ENCODE data around the gene PLXNA4. TPM values are rescaled to one million over a fixed set of nuclear protein-coding genes. Genes with fewer than 3 reads are reported as not detected.

PLXNA4 gene
- total RNA-seq, 1 donor from 2014 or later: 3.3 TPM

- Histone ChIP-seq H3K4me1 (ENCODE audit: insufficient read depth, low read length) (peaks cover 9% of the 10 kb centered on the region), H2AFZ (ENCODE audit: low read depth, low read length) (no peak overlapping the region), H3K27ac (ENCODE audit: low read depth, low read length) (no peak overlapping the region), H3K4me3 (ENCODE audit: insufficient read depth, low read depth, low read length) (no peak overlapping the region), H4K20me1 (ENCODE audit: insufficient read depth, low read length) (no peaks in the 10 kb centered on the region), H3K36me3 (ENCODE audit: insufficient read depth, low read length) (no peaks in the 10 kb centered on the region), H3K9ac (ENCODE audit: low read length) (no peak overlapping the region), H3K9me3 (ENCODE audit: insufficient read depth, low read depth, low read length) (no peaks in the 10 kb centered on the region), H3K79me2 (ENCODE audit: insufficient read depth, low read length) (no peaks in the 10 kb centered on the region), H3K4me2 (ENCODE audit: low read length) (no peak overlapping the region), H3K27me3 (ENCODE audit: insufficient read depth, low read length) (no peaks in the 10 kb centered on the region)
- Mint-ChIP-seq H3K4me1 (ENCODE audit: low read depth, unreplicated experiment) (peaks cover 8% of the 10 kb centered on the region), H3K27me3 (ENCODE audit: low read depth, unreplicated experiment) (peaks cover 48% of the 10 kb centered on the region), H3K9me3 (ENCODE audit: unreplicated experiment) (peaks cover 7% of the 10 kb centered on the region), H3K27ac (ENCODE audit: unreplicated experiment) (no peak overlapping the region), H3K36me3 (ENCODE audit: low read depth, unreplicated experiment) (no peaks in the 10 kb centered on the region), H3K4me3 (ENCODE audit: unreplicated experiment) (no peak overlapping the region)
- no peak for FAIRE-seq
- DNase-seq (ENCODE audit: low read depth): no peak
- no peak for TF ChIP-seq CTCF (IDR thresholded peaks at IDR 0.05; ENCODE audit: insufficient read depth, low read depth, low read length)
- TF ChIP-seq EZH2 (IDR thresholded peaks at IDR 0.05; ENCODE audit: insufficient read depth, low read length): no peak
These were observed 197.0 kb downstream of the PLXNA4 start for GRCh38 chr7:132379292-132379691.

DNA sequence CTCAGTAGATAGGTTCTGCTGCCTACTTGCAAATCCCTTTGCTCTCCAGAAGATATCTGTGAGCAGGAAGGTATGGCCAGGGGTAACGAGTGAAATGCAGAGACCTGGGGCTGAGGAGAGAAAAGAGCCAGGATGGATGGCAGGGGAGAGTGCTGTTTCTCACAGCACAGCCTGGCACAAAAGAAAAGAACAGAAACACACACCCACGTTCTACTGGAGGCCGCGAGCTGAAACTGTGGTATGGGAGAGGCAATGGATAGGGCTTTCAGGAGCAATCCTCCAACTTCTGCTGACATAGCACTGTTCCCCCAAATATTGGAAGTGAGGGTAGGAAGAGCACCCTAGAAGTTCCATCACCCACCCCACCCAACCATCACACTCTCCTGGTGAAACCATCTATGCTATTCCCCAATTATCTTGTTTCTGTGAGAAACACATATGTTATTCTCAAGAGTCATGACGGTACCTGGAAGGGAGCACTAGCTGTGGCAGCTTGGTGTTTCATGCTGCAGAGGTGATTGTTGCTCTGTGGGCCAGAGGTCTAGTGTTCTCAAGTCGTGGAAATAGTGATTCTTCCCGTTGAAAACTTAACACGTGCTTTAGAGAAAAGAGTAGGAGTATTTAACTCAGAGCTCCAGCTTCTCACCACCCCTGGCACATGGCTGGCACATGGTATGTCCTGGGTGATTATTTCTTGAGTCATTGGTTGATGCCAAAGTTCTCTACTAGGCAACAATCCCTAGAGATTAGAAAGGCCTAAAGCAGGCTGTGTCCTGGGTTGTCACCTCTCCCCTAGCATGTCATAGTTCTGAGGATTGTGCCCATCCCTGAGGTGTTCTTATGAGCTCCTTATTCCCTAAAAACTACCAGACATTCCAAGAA is 198.3 kb downstream of the PLXNA4 start:
- no peak overlapping the region for H2AFZ ChIP-seq (ENCODE audit: low read depth, low read length)
- Mint-ChIP-seq H3K27me3 (ENCODE audit: low read depth, unreplicated experiment) (peaks cover 55% of the 10 kb centered on the region), H3K36me3 (ENCODE audit: low read depth, unreplicated experiment) (no peaks in the 10 kb centered on the region), H3K27ac (ENCODE audit: unreplicated experiment) (no peak overlapping the region), H3K4me3 (ENCODE audit: unreplicated experiment) (no peak overlapping the region), H3K4me1 (ENCODE audit: low read depth, unreplicated experiment) (peaks cover 8% of the 10 kb centered on the region), H3K9me3 (ENCODE audit: unreplicated experiment) (peaks cover 7% of the 10 kb centered on the region)
- H3K9me3 ChIP-seq (ENCODE audit: insufficient read depth, low read depth, low read length): no peaks in the 10 kb centered on the region
- FAIRE-seq (no peak), DNase-seq (ENCODE audit: low read depth) (no peak)
- no peaks in the 10 kb centered on the region for H4K20me1 ChIP-seq (ENCODE audit: insufficient read depth, low read length)
- H3K9ac ChIP-seq (ENCODE audit: low read length): no peak overlapping the region
- peaks cover 9% of the 10 kb centered on the region for H3K4me1 ChIP-seq (ENCODE audit: insufficient read depth, low read length)
- H3K79me2 ChIP-seq (ENCODE audit: insufficient read depth, low read length): no peaks in the 10 kb centered on the region
- no peak overlapping the region for H3K27ac ChIP-seq (ENCODE audit: low read depth, low read length)
- H3K36me3 ChIP-seq (ENCODE audit: insufficient read depth, low read length): no peaks in the 10 kb centered on the region
- no peak overlapping the region for H3K4me3 ChIP-seq (ENCODE audit: insufficient read depth, low read depth, low read length)
- H3K27me3 ChIP-seq (ENCODE audit: insufficient read depth, low read length): no peaks in the 10 kb centered on the region
- H3K4me2 ChIP-seq (ENCODE audit: low read length): no peak overlapping the region
- no peak for TF ChIP-seq EZH2 (IDR thresholded peaks at IDR 0.05; ENCODE audit: insufficient read depth, low read length)
- no peak for TF ChIP-seq CTCF (IDR thresholded peaks at IDR 0.05; ENCODE audit: insufficient read depth, low read depth, low read length)

GRCh38 chr7:132377015-132377414 is 199.3 kb downstream of the PLXNA4 start:
- Mint-ChIP-seq H3K36me3 (ENCODE audit: low read depth, unreplicated experiment) (no peaks in the 10 kb centered on the region), H3K4me3 (ENCODE audit: unreplicated experiment) (no peak overlapping the region), H3K27ac (ENCODE audit: unreplicated experiment) (no peak overlapping the region), H3K4me1 (ENCODE audit: low read depth, unreplicated experiment) (peaks cover 4% of the 10 kb centered on the region), H3K9me3 (ENCODE audit: unreplicated experiment) (peaks cover 7% of the 10 kb centered on the region), H3K27me3 (ENCODE audit: low read depth, unreplicated experiment) (peaks cover 62% of the 10 kb centered on the region)
- Histone ChIP-seq H3K79me2 (ENCODE audit: insufficient read depth, low read length) (no peaks in the 10 kb centered on the region), H2AFZ (ENCODE audit: low read depth, low read length) (no peak overlapping the region), H4K20me1 (ENCODE audit: insufficient read depth, low read length) (no peaks in the 10 kb centered on the region), H3K4me1 (ENCODE audit: insufficient read depth, low read length) (peaks cover 5% of the 10 kb centered on the region), H3K4me3 (ENCODE audit: insufficient read depth, low read depth, low read length) (no peak overlapping the region), H3K9me3 (ENCODE audit: insufficient read depth, low read depth, low read length) (no peaks in the 10 kb centered on the region), H3K27me3 (ENCODE audit: insufficient read depth, low read length) (no peaks in the 10 kb centered on the region), H3K36me3 (ENCODE audit: insufficient read depth, low read length) (no peaks in the 10 kb centered on the region), H3K27ac (ENCODE audit: low read depth, low read length) (no peak overlapping the region), H3K9ac (ENCODE audit: low read length) (no peak overlapping the region), H3K4me2 (ENCODE audit: low read length) (no peak overlapping the region)
- no peak for TF ChIP-seq EZH2 (IDR thresholded peaks at IDR 0.05; ENCODE audit: insufficient read depth, low read length)
- no peak for TF ChIP-seq CTCF (IDR thresholded peaks at IDR 0.05; ENCODE audit: insufficient read depth, low read depth, low read length)
- DNase-seq (ENCODE audit: low read depth) (no peak), FAIRE-seq (no peak)

Data from astrocyte (in vitro differentiated cells and primary cell).